OCI-LY7 (cell line): ENCODE measurements around the gene MIS12.

Experiments
- CTCF ChIP-seq: fragments of 200-600 bp; sonication (generic); conservative IDR thresholded peaks from 2 replicates; pipeline ENCODE4 v1.5.1; 2014; ENCODE audit warnings: mild to moderate bottlenecking, antibody characterized with exemption, low read length, moderate library complexity, mixed read lengths
- EZH2phosphoT487 ChIP-seq: fragments of 200-600 bp; sonication (generic); IDR thresholded peaks from 2 replicates; pipeline ENCODE4 v1.6.1; 2018; ENCODE audit warnings: low read depth, borderline replicate concordance, mild to moderate bottlenecking, mixed run types, antibody characterized with exemption, low read length, moderate library complexity, mixed read lengths

GRCh38 chr17:5446786-5447185 is 39.6 kb upstream of the MIS12 start:
- TF ChIP-seq CTCF (no peak), EZH2phosphoT487 (no peak)
